ENCODE measurements around the gene PPP1R36.
A peak's percentile ranks its signal among the peaks of the same experiment; 100 is the strongest.

Gene PPP1R36, protein sequence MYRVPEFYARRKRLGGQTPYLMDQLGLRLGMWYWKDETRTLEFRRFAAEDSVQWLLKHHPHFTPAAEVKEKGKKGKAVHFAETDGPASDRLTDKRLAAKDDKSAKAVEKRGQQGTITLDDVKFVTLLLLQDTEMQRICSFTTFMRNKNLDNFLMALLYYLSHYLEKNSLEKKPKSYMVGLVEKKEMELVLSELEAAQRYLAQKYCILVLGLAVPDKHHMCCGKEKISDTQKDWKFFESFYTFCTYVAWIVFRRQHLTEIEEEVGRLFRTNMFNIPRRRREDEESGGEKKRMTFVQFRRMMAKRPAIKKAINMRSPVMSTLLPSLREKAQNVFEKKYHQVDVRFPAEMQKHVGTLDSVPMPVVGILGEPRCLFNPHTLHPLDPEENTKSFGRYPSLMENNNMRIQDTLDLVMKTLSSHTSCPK

DNA sequence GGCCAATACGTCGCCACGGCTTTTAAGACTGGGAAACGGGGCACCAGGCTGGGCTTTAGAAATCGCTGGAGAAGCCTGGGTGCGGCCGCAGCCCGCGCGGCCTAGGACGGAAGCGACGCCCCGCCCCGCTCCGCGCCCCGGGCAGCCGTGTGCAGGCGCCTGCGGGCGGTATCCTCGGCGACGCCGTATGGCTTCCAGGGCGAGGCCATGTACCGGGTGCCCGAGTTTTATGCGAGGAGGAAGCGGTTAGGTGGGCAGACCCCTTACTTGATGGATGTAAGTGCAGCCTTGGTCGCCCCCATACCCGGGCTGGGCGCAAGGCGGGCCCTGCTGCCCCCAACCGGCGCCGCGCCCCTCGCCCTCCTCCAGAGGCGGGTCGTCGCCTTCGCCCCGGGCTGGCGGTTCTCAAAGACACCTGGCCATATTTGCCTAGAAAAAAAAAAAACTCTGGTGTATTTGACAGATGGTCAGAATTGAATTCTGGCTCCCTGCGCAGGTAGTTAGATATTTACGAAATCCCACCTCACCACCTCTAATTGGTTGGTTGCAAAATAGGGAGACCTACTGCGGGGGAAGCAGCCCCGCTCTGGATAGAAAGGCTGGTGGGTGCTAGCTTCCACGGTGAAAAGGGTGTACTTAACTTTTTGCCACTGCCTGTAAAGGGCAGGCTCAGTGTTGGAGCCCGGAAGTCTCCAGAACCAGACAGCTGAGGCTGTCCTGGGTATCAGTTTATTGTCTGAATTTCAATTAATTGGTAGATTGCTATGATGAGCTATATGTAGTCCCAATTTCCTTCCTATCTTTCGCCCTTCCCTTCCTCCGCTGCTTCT is at the start of gene PPP1R36:
PPP1R36 (plus strand) TSS at position 171 of the 830 bp plus-strand sequence; CDS start at position 208, 37 bp downstream.
- no peak for DNase-seq (ENCODE audit: insufficient read length, low spot score)
- FAIRE-seq, result peak; percentile 82

DNA sequence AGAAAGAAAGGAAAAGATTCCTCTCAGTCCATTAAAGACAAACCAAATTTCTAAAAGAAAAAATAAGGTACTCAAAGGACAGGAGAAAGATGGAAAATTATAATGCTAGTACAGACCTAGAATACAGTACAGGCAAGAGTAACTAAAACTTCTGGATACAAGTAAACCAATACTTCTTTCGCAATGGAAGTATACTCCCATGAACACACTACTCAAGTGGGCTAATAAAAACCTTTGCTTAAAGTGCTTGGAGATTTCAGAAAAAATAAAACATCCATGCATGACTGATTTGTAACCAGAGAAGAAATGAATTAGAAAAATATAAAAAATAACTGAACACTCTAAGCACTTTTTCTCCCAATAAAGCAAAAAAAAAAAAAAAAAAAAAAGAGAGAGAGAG is 49.7 kb upstream of the PPP1R36 start:
- DNase-seq (ENCODE audit: insufficient read length, low spot score) (no peak), FAIRE-seq (no peak)

DNA sequence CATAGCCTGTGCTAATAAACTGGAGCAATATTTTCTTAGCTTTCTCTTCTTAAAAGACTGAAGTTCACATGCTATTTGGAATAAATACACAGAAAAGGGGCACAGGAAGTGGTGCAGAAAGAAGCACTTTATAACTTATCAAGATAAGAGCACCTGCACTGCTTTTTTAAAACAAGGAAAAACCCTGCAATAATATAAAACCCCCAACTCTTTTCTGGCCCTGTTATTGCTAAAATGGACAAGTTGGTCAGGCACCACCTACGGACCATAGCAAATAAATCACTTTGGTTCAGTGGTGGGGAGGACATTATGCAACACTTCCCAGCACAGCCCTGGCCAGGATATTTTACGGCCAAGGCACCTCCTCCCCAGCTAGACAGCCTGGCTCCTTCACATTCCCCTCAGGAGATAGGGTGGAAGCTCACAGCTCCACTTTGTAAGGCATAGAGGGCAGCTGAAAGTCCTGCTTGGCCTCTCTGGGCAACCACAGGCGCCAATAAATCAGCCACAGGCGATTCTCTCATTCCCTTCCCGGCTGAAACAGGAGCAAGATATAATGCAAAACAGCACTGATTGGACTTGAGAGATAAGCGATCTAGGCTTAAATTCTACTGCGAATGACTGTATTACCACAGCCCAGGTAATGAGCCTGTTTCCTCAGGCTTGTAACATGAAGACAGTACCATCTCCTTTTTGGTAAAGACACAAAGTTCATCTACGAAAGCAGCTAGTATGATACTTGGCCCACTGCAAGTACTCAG is 48.2 kb upstream of the PPP1R36 start:
- DNase-seq (ENCODE audit: insufficient read length, low spot score) (peak; percentile 94), FAIRE-seq (peak; percentile 99)

DNA sequence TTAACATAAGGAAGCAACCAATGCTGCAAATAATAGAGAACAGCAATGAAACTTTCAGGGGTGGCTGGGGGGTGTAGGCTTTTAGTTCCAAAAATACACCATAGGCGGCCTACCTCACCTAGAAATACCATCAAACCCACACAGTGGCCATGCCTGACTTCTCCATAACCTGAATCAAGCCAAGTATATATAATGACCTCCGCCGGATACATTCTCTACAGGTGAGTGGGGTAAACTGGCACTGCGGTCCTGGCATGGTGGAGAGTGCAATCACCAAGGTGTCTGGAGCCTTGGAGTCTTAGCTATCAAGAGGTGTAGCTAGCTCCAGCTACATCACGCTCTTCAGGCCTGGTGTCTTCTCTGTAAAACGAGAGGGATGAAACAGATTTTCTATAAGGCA is 47.3 kb upstream of the PPP1R36 start:
- no peak for DNase-seq (ENCODE audit: insufficient read length, low spot score)
- FAIRE-seq, result no peak

DNA sequence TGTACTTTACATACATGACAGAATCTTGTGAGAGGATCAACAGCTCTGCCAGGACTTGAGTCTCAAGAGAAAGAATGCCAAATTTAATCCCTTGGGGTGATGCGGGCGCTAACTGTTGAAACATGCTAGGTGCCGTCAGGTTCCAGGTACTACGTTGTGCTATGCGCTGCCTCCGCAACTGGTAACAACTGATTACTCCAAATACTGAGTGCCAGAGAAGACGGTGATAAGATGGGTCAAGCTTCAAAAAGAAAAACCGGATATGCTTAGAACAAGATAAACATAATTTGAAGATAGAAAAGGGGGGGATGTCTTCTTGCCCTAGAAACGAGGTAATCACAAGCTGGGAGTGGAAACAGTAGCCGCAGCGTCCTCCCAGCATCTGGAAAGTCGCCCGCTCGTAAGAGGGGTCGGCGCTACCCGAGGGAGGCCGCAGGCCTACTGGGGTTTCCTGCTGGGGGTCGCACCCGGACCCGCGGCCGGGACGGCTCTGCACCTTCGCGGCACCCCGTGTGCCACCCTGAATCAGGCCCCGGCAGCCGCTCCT is 46.8 kb upstream of the PPP1R36 start:
- FAIRE-seq, result no peak
- no peak for DNase-seq (ENCODE audit: insufficient read length, low spot score)

DNA sequence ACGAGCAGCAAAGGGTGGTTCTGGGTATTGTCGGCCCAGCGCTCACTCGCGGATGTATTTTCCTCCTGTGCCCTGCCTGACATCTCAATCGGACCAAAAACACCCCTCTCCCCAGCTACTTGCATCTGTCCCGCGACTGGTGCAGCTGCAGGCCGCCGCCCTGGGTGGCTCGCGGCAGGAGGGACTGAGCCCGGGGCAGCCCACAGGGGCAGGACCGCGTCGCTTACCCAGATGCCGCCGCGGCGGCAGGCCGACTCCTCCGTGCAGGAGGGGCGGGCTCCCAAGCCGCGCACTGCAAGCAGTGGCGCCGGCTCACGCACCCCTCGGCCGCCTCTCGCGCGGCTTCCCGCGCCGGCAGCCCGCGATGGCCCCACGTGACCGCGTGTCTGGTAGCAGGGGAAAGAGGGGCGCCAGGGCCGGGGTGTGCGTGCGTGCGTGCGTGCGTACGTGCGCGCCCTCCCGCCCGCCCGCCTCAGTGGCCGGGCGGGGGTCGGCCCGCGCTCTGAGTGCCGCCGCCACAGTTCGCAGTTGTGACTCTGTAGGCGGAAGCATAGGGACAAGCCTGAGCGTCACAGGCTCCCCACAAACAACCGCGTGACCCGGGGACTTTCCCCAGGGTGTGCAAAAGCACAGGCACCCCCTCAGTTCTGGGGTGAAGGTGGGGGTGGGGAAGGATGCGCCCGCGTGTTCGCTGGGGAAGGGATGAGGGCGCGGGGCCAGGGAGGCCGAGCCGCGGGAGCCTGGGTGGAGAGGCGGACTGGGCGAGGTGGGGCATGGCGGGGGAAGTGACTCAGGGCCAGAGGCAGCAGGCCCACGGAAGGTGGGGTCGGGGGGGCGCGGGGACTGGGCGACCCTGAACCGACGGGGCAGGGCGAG is 46.1 kb upstream of the PPP1R36 start, which contains the start of gene ZBTB25:
ZBTB25 (minus strand) TSS at position 405 of the 876 bp plus-strand sequence. CDS start 13,305 bp downstream, outside the sequence.
- FAIRE-seq (peak; percentile 100), DNase-seq (ENCODE audit: insufficient read length, low spot score) (peak; percentile 98)

DNA sequence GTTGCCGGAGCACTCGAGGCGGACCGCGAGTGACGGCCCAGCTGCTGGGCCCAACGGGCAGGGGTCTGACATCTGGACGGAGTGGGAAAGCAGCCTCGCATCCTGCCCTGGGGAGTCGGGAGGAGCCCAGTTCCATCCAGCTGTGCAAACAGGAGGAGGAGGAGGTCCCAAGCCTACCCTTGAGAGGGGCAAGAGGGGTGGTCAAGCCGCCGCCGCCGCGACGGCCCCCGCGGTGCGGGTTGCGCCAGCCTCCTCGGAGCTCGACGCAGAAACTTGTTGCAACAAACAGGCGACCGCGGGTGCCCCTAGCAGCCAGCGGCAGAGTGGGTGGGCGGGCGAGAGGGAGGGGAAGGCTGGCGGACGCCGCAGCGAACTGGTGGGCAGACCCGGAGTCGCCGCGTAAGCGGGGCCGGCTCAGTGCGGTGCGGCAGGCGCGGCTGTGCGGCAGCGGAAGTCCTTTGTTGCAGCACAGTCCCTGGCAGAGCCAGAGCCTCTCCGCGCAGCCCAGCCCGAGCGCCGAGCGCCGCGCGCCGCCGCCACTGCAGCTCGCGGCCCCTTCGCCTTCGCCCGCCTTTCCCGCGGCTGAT is 45.4 kb upstream of the PPP1R36 start, which contains the start of gene ZBTB1:
ZBTB1 (plus strand) TSS at position 461 of the 587 bp plus-strand sequence. CDS start 16,735 bp downstream, outside the sequence.
- no peak for FAIRE-seq
- DNase-seq (ENCODE audit: insufficient read length, low spot score), result peak; percentile 87

DNA sequence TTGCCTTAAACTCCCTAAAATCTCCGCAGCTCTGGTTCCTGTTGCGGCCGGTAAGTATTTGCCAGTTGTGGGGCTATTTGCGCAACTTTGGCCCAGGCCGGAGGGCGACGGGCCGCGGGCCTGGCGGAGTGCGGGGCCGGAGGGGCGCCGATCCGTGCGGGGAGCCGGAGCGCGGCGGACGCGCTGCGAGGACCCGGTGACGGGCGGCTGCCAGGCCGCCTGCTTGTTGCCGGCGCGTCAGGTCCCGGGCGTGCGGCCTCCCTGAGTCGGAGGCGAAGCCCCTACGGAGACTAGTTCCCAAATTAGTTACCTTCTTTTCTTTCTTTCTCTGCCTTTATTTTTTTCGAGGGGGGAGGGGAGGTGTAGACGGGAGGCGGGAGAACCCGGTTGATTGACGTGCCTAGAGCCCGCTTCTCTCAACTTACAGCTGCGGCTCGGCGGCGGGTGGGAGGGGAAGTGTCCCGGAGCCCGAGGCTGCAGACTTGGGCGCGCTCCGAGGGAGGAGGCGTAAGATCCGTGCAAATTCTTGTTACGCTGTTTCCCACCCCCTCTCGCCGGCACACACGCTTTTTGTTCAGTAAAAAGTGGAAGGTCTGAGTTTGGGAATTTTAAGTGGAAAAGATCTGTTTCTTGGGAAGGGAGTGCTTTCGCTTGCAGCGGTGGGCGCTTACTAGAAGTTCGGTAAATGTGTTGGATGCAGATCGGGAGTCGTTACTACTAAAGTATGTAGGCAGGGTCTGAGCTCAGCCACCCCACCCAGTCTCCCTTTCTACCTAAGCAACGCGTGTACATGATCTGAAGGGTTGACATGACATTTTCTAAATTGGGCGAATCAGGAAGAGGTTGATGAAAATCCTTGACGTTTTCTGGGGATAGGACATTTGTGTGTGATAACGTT is 44.6 kb upstream of the PPP1R36 start:
- DNase-seq (ENCODE audit: insufficient read length, low spot score) (peak; percentile 99), FAIRE-seq (no peak)

DNA sequence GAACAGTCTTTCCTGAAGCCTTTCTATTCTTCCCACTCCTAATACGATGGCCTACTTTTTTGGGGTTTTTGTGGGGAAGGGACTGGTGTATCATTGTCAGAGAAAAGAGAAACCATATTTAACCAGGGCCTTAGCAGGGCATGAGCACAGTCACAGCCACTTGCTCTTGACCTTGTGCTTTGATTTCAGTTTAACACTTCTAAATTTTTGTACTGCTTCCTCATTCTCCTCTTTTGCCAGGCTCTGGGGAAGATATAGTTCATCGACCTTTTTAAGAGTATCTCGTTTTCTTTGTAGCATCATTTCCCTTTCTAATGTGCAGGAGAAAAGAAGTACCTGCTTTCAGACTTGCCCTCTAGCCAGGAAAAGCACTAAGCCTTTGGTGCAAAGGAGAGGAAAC is 43.0 kb upstream of the PPP1R36 start:
- no peak for DNase-seq (ENCODE audit: insufficient read length, low spot score)
- FAIRE-seq, result no peak

DNA sequence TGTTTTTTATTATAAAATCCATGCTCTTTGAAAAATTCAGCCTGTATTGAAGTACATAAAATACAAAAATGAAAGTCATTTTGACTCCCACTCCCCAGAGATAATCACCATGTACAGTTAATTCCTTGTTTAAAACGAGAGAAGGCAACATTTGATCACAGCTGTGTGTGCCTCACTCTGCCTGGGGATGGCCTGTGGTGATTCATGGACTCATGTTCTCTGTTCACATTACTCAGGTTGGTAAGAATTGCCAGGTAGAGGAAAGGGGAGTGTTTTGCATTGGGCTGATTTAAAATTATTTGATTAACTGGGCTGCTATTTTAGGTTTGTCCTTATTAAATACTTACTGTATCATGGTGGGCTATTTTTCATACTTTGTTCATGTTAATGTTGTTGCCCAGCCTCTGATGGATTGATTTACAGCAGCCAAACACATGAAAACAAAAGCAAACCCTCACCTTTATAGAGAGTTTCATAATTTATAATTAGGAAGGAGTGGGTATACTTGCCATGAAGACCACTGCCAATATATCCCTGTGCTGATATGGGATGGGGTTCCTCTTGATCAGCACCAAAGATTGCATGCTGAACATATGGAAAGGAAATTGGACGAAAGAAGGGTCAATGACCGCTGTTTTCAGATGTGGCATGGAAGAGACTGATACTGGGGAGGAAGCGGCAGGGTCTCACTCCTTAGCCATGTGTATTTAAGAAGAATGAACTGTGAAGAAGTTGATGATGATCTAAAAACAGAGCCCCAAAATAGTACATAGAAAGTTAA is 42.2 kb upstream of the PPP1R36 start:
- DNase-seq (ENCODE audit: insufficient read length, low spot score) (peak; percentile 57), FAIRE-seq (peak; percentile 93)

DNA sequence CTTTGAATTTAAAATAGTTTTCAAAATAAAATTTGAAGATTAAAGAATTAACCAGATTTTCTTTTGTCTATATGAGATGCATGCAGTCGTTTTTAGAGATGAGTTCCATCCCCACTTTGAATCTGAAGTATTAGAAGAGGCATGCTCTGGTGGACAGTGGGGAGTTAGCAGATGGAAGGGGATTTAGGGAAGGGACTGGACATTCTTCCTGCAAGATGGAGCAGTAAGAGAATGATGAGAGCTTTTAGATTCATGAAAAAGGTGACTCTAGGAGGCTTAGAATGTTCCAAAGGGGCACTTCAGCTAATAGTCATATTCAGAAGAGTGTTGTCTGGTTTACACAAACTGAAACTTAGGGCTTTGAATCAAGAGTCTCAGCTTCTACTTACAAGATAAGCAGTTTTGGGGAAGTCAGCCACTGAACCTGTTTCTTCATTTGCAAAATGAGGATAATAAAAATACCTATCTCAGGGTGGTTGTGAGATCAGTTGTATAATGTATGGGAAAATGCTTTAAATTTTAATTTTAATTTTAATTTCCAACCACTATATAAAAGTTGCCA is 41.5 kb upstream of the PPP1R36 start:
- DNase-seq (ENCODE audit: insufficient read length, low spot score) (no peak), FAIRE-seq (peak; percentile 80)

DNA sequence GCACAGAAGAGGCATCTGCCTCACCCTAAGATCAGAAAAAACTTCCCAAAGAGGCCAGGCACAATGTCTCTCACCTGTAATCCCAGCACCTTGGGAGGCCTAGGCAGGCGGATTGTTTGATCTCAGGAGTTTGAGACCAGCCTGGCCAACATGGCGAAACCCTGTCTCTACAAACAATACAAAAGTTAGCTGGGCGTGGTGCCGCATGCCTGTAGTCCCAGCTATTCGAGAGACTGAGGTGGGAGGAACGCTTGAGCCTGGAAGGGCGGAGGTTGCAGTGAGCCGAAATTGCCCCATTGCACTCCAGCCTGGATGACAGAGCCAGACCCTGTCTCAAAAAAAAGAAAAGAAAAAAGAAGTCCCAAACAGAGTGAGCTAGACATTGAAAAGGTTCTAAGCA is 40.7 kb upstream of the PPP1R36 start:
- FAIRE-seq (no peak), DNase-seq (ENCODE audit: insufficient read length, low spot score) (no peak)

DNA sequence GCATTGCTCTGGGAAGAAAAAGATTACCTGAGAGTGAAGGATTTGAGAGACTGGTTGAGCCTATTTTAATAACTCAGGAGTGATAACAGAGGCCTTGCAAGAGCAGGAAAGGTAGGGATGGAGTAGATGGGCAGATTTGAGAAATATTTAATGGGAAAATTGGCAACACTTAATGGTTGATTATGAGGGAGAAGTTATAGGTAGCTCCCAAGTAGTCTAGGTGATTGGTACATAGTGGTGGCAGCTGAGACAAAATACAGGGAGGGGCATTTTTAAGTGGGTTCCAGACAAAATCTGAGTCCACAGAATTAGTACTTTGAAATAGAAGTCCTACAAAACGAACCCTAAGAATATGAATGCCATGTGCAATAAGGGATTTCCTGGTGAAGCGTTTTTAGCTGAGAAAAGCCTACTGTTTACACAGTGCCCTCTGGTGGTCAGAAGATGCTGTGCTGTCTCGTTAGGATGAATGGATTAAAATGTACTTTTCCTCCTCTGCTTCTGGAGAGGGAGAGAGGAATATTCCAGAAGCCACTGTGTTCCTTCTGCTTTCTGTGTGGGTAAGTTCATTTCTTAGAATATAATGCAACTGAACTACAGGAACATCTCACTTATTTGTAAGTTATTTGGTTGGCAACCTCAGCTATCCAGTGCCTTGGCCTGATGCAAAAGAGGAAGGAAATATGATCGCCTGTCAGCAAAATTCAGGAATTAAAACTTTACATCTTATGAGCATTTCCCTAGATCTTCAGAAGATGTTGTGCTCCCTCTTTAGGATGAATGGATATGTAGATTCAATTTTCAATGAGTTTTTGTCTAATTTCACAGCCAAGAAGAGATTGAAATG is 38.7 kb upstream of the PPP1R36 start:
- DNase-seq (ENCODE audit: insufficient read length, low spot score) (peak; percentile 90), FAIRE-seq (peak; percentile 99)

DNA sequence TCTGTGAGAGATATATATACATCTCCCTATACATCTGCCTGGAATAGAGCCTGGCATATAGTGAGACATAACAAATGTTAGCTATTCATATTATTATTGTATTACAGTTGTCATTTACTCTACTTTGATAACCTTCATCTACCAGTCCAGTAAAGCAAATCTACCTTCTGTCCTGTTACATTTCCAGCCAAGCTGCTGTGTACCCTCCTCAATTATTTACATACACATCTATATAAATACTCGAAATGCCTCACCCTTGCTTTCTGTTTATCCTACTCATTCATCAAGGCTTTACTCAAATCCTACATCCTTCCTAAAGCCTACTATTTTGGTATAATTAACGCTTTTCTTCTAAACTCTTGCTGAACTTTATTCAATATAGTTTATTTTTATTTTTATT is 36.5 kb upstream of the PPP1R36 start:
- FAIRE-seq (no peak), DNase-seq (ENCODE audit: insufficient read length, low spot score) (no peak)

DNA sequence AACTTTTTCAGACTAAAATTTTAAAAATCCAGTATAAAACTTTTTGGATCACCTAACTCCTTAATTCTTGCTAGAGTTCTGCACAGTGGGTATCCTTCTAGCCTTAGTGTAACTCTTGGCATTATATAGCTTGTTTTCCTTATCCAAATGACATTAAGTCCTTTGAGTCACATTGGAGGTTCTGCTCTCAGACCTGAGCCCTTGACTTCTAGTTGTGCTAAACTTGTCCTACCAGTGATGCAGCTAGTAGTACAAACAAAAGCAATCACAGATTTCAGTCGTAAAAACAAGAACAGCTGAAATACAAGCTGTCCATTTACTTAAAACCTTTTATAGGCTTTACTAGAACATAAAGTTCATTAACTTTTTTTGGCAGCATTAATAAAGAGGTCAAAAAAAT is 34.7 kb upstream of the PPP1R36 start:
- FAIRE-seq (peak; percentile 86), DNase-seq (ENCODE audit: insufficient read length, low spot score) (no peak)

DNA sequence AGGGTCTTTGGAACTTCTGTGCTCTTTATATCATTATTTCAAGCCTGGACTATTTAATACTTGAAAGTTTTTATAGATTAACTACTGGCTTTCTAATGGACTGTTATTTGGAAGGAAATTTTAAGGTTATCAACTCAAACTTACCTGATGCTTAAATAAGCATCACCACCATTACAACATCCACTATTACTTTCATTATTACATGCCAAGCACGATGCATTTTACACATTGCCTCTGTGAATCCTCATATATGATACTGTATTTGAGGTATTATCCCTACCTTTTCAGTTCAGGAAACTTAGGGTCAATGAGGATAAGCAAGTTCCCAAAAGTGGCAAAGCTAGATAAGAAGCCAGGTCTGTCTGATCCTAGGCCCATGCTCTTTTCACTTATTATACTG is 32.8 kb upstream of the PPP1R36 start:
- no peak for DNase-seq (ENCODE audit: insufficient read length, low spot score)
- peak; percentile 97 for FAIRE-seq
